Fibroblast of the aortic adventitia (primary cell): ENCODE data around the gene HOXA4. TPM values are rescaled to one million over a fixed set of nuclear protein-coding genes. Genes with fewer than 3 reads are reported as not detected.

ENCODE experiments used
- DNase-seq: peaks from one replicate; pipeline ENCODE4 v3.0.0-alpha.2; 2010; ENCODE audit warnings: low read depth
- H3K4me3 ChIP-seq: 2 replicates; pipeline ENCODE4 v1.5.1; 2011; ENCODE audit warnings: low read depth, mild to moderate bottlenecking, control low read depth, low read length, moderate library complexity
- total RNA-seq: library from RNA; depleted of rRNA; stranded (reverse); fragments of >200 nt; gene quantifications from 2 replicates; pipeline ENCODE4 v1.2.3, GENCODE V29; 2012; ENCODE audit warnings: low replicate concordance
- TF ChIP-seq, protein P1 (sequence below): IDR thresholded peaks from 2 replicates; pipeline ENCODE4 v1.5.1; 2011; ENCODE audit warnings: mild to moderate bottlenecking, low read length, control low read depth, inconsistent platforms; ENCODE audit not compliant: insufficient read depth

The HOXA4 gene
- total RNA-seq, result 0.57 and 0.99 TPM in 2 replicates

DNA sequence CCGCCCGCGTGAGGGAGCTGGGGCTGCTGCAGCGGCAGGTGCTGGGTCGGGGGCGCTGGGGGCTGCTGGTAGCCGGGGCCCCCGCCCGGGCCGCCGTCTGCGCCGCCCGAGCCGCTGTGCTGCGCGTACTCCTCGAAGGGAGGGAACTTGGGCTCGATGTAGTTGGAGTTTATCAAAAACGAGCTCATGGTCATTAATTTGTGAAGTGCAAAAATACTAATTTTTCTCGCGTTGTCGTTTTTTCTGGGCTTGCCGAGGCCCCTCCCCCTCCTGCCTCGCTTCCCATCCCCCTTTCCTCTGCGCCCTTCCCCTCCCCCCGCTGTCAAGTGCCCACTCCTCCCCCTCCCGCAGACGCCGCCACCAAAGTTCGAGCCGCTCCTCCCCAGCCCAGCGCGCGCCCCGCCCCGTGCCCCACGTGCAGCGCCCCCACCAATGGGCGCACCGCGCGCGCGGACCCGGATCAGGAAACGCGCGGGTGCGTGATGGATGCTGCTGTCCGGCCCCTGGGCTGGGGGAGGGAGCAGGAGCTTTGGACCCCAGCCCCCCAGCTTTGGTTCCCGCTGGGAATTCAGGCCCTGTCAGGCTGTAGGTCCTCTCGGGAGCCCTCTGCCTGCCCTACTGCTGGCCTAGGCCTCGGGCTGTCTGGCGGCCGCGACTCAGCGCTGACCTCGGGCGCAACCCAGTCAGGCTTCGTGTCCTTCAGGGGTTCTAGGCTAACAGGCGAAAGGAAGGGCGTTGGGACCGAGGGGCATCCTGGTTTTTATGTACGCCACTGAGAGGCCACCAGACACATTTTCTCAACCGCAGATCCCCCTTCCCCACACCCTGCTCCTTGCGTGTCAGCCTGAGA is at the start of gene HOXA4:
TSS of gene HOXA4 (minus strand) at position 218 of the 850 bp plus-strand sequence. CDS start at position 194, 24 bp downstream.
- TF ChIP-seq, protein P1, sequence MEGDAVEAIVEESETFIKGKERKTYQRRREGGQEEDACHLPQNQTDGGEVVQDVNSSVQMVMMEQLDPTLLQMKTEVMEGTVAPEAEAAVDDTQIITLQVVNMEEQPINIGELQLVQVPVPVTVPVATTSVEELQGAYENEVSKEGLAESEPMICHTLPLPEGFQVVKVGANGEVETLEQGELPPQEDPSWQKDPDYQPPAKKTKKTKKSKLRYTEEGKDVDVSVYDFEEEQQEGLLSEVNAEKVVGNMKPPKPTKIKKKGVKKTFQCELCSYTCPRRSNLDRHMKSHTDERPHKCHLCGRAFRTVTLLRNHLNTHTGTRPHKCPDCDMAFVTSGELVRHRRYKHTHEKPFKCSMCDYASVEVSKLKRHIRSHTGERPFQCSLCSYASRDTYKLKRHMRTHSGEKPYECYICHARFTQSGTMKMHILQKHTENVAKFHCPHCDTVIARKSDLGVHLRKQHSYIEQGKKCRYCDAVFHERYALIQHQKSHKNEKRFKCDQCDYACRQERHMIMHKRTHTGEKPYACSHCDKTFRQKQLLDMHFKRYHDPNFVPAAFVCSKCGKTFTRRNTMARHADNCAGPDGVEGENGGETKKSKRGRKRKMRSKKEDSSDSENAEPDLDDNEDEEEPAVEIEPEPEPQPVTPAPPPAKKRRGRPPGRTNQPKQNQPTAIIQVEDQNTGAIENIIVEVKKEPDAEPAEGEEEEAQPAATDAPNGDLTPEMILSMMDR, result no peak
- H3K4me3 ChIP-seq, result peak within 1 kb of the TSS; percentile 73
- peak; percentile 74 for DNase-seq

DNA sequence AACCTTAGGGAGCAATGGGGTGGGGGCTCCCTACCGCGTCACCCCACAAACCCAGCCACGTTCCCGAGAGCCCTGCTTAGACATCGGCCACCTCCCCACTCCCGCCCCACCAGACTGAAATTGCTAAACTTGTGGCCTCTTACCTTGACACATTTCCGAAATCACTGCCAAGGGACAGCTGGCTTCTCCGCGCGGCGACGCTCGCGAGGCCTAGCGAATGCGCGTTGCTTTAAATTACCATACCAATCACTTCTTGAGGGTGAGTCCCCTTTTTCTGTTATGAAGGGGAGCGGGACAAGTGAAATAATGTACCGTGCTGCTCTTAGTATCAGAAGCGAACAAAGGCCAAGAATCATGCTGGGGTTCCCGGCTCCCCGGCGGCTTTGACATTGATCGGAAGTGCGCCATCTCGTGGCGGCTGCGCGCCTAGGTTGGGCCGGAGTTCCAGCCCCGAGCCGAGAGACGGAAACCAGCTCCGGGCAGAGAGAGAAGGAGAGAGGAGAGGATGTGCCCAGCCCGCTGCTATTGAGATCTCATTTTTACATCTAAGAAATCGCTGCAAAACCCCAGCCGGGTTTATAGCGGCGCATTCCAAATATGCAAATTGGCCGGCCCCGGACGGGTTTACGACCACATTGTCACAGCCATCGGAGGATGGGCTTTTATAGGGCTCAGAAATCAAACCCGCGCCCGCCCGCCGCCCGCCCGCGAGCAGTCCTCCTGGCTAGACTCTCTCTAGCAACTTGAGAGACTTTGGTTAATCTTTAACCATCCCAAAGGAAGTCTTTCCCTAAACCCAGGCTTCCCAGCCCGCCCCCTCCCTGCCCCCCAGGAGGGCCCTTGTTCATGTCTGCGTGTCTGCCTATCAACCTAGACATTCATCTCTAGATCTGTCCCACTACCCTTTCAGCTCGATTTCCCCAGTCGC is 49.2 kb upstream of the HOXA4 start:
- peak overlapping the region; percentile 17 for H3K4me3 ChIP-seq
- DNase-seq, result peak; percentile 52
- TF ChIP-seq, protein P1, result peak; percentile 83

DNA sequence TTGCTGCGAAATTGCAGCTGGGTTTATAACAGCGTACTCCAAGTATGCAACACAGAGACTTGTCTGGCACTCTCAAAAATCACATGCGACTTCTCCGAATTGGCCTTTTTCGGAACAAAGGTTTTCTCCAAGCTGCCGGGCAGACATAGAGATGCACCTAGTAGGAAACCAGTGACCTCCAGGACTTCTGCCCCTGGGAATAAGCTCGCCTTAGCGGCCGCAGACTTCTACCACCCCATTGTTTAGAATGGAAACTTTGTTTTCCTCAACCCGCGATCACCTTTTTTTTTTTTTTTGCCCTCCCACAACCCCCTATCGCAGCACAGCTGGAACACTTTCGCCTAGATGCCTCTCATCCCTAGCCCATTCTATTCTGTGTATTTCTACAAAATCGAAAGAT is 48.5 kb upstream of the HOXA4 start:
- H3K4me3 ChIP-seq, result no peak overlapping the region
- TF ChIP-seq, protein P1, result no peak
- DNase-seq, result no peak

DNA sequence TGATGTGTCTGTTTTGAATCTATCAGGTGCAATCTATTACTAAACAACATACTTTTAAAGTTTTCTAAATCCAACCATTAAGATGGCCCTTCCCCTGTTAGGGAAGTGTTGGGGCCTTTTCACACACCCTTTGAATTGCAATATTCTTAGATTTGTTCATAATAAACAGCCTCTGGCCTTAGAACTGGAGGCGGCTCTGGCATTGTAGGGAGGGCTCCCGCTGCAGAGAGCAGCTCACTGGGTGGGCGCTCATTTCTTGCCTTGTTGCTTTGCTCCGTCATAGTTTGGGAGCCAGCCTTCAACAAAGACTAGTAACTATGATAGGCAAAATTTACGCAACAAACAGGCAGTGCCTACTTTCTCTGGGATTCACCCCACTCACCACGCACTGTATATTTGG is 47.8 kb upstream of the HOXA4 start:
- no peak overlapping the region for H3K4me3 ChIP-seq
- TF ChIP-seq, protein P1, result no peak
- DNase-seq, result no peak

DNA sequence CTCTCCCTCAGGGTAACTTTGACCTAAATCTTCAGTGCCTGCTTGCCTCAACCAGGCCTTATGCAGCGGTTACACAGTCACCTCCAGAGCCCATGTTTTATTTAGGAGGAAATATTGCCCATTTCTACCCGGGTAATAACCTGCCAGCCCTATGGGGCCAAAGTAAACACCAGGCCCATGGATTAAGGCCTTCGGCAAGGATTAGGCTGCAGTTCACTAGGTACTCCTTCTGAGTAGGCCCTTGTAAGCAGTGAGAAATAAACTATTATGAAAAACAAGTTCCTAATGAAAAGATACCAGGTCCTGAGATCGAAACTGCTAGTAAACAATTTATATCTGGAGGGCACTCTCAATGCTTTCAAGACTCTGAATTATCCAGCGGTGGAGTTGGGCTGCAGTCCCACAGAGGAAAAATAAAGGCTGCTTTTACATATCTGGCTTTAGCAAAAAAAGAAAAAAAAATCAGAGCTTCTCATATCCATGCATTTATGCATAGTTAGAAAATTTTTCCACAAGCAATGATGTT is 47.3 kb upstream of the HOXA4 start:
- H3K4me3 ChIP-seq, result no peak overlapping the region
- TF ChIP-seq, protein P1, result no peak

DNA sequence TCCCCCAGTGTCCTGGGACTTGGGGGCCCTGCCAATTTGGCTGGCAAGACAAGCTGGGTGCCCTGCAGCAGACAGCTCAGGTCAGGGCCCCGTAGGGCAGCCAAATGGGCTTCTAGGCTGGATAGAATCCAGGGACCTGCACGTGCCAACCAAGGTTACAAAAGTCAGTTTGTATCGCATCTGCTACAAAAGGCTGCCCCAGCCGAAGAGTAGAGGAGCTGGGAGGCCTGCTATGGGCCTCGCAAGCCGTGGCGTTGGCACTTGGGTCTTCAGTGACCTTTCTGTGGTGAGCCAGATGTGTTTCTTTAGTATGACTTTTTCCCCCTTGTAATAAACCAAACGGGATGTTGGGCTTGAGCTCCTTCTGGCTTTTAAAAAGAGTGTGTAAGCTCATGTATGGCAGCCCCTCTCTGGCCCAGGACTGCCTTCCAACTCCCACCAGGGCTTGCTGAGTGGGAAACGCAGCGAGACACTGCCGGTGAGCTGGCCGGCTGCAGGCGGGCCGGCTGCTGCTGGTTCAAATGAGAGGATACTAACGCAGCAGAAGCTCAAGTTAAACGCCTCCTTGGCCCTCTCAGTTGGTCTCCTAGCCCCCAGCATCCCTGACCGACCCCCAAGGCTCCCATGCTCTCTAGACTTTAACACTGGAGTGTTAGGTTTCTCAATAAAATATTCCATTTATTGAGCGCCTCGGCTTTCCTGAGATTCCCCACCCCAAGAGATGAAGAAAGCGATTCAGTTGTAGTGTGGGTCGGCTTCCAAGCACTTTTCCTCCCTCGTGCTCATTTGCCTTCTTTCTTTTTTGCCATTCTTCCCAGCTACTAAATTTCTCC is 46.6 kb upstream of the HOXA4 start:
- DNase-seq, result no peak
- H3K4me3 ChIP-seq, result no peak overlapping the region
- TF ChIP-seq, protein P1, result no peak

More for the DNA sequence above, 47.3 kb upstream of the HOXA4 start:
- no peak for DNase-seq
